Measurements from ENCODE around the gene PTRH2. TPM values are rescaled to one million over a fixed set of nuclear protein-coding genes. Genes with fewer than 3 reads are reported as not detected.

The PTRH2 gene
- total and polyA plus RNA-seq, 2 donors (not counting 3 experiments of a cell fraction or from before 2014, with no cell fraction given) = 40.1 to 46.7 TPM

GRCh38 chr17:59714255-59714654 lies 7.0 kb upstream of the PTRH2 start:
- no peak overlapping the region for H3K4me3 ChIP-seq (replicated peaks in 1 of 3; ENCODE audit: insufficient read depth in 1 of 3, low read depth in 1 of 3, low read length in 3 of 3)
- intact Hi-C loops (cut with micrococcal nuclease) = no loop called here
- no TSS peak for BruUV-seq (replicated peaks)
- no peaks in the 10 kb centered on the region for H3K36me3 ChIP-seq (ENCODE audit: control insufficient read depth in 2 of 2, extremely low read depth in 1 of 2, insufficient read depth in 2 of 2, low read length in 2 of 2)
- no peak overlapping the region for H2AFZ ChIP-seq (ENCODE audit: low read depth, low read length)
- DNase-seq (ENCODE audit: low read depth, low spot score) = no peak
- H3K4me1 ChIP-seq (ENCODE audit: control insufficient read depth, extremely low read depth, insufficient read depth, low read length) = peaks cover 3% of the 10 kb centered on the region
- no peak for TF ChIP-seq POLR2A (IDR thresholded peaks at IDR 0.05; ENCODE audit: low read depth, low read length)
- TF ChIP-seq JUN (IDR thresholded peaks at IDR 0.05; ENCODE audit: borderline replicate concordance, insufficient read depth, insufficient read length, low read depth) = no peak
- TF ChIP-seq MYC (IDR thresholded peaks at IDR 0.05; ENCODE audit: low read depth, low read length) = no peak
- no peak for TF ChIP-seq FOS (IDR thresholded peaks at IDR 0.05; ENCODE audit: borderline replicate concordance, insufficient read depth, low read length)
- no peak for TF ChIP-seq EZH2 (IDR thresholded peaks at IDR 0.05; ENCODE audit: borderline replicate concordance, low read depth, low read length, severe bottlenecking)
- no peak for TF ChIP-seq POLR2AphosphoS5 (IDR thresholded peaks at IDR 0.05; ENCODE audit: insufficient read depth, low read depth, low read length)
- no peak for TF ChIP-seq CTCF (IDR thresholded peaks at IDR 0.05; ENCODE audit: extremely low read depth in 1 of 2, insufficient read depth in 1 of 2, low read depth in 1 of 2, low read length in 2 of 2)
- no peak for TF ChIP-seq MAX (IDR thresholded peaks at IDR 0.05; ENCODE audit: insufficient read depth, insufficient read length)
- TF ChIP-seq GATA2 (IDR thresholded peaks at IDR 0.05; ENCODE audit: insufficient read depth, insufficient read length, low read depth, low read length) = no peak
- dilution Hi-C loops (cut with MboI; ENCODE audit: extremely low pct_ligation_motif_present, low sequenced_read_pairs) = no loop called here
- H3K27ac ChIP-seq (ENCODE audit: insufficient read depth, low read depth, low read length) = no peak overlapping the region
- no peak overlapping the region for H3K9ac ChIP-seq (replicated peaks; ENCODE audit: extremely low read depth, insufficient read depth, low read length)
- FAIRE-seq = peak; percentile 44
- ChIA-PET POLR2A (no interaction called here), CTCF (no interaction called here)
- no peak overlapping the region for H3K4me2 ChIP-seq (ENCODE audit: insufficient read depth, low read length)
- H3K27me3 ChIP-seq (ENCODE audit: control insufficient read depth in 2 of 2, insufficient read depth in 2 of 2, low read length in 2 of 2) = no peaks in the 10 kb centered on the region
- H3K79me2 ChIP-seq (ENCODE audit: control insufficient read depth, insufficient read depth, low read length) = peaks cover 85% of the 10 kb centered on the region
- no peaks in the 10 kb centered on the region for H3K9me3 ChIP-seq (replicated peaks; ENCODE audit: control insufficient read depth, insufficient read depth, low read length)
- H4K20me1 ChIP-seq (replicated peaks; ENCODE audit: control insufficient read depth, extremely low read depth, insufficient read depth, low read length) = no peaks in the 10 kb centered on the region
- H3K9me1 ChIP-seq (replicated peaks; ENCODE audit: control insufficient read depth, extremely low read depth, insufficient read depth, low read length) = no peaks in the 10 kb centered on the region

Data from endothelial cell of umbilical vein (primary cell).